HCT116 (cell line): Measurements from ENCODE around the gene R3HDM1. TPM values are rescaled to one million over a fixed set of nuclear protein-coding genes. Genes with fewer than 3 reads are reported as not detected.

Experiments
- ATAC-seq: fragments of 200-7000 bp; cut with Tn5 transposase; 2 replicates; pipeline ENCODE4 v1.9.1; 2020; ENCODE audit warnings: mild to moderate bottlenecking, moderate library complexity
- BruUV-seq: library from RNA; stranded (reverse); fragments of 400-500 nt; replicated peaks from 2 replicates; lab custom pipeline; 2021; lab: Mats Ljungman, UMichigan
- CTCF ChIA-PET: fragments of 300-600 bp; sonication (Branson Sonifier 250); formaldehyde crosslinking; loops from one replicate; lab custom pipeline; 2021; ENCODE audit warnings: antibody characterized with exemption; lab: Charles Lee
- POLR2A ChIA-PET: fragments of 300-600, 350-600 bp; sonication (Branson Sonifier 250); formaldehyde crosslinking; loops from one replicate; lab custom pipeline; 2021; ENCODE audit warnings: antibody characterized with exemption; lab: Charles Lee
- RAD21 ChIA-PET, 2 experiments: fragments of 300-600 bp; sonication (Branson Sonifier 250); formaldehyde crosslinking; loops; one replicate each; lab custom pipeline; 2023; ENCODE audit warnings: low total read pairs in 2 of 2; ENCODE audit not compliant: uncharacterized antibody in 2 of 2, unreplicated experiment in 2 of 2, low non-redundant PET in 1 of 2; lab: Charles Lee
- DNase-seq: peaks from one replicate; pipeline ENCODE4 v3.0.0-alpha.2; 2010; ENCODE audit warnings: low read depth, low spot score
- H2AFZ ChIP-seq: fragments of 200-600 bp; shearing (Covaris generic), sonication (generic); 2 replicates; pipeline ENCODE4 v1.6.1; 2017; ENCODE audit warnings: low read depth, mixed run types, mixed read lengths, antibody characterized with exemption, low read length; ENCODE audit not compliant: poor library complexity, severe bottlenecking
- H3K27ac ChIP-seq: 2 replicates; pipeline ENCODE4 v1.5.1; 2012; ENCODE audit warnings: low read depth, low read length
- H3K27me3 ChIP-seq: fragments of 200-600 bp; sonication (generic); 2 replicates; pipeline ENCODE4 v1.6.1; 2016; ENCODE audit warnings: mixed run types, low read length, mixed read lengths; ENCODE audit not compliant: insufficient read depth
- H3K36me3 ChIP-seq, 2 experiments: fragments of 200-500 bp in 1 of 2; fragments of 200-600 bp in 1 of 2; sonication (Bioruptor generic) in 1 of 2; sonication (generic) in 1 of 2; 2 replicates each; pipeline versions ENCODE4 v1.5.1 to v1.6.1; 2014 to 2016; ENCODE audit warnings: low read length in 2 of 2, inconsistent platforms in 1 of 2, mixed read lengths in 1 of 2, mixed run types in 1 of 2; ENCODE audit not compliant: insufficient read depth in 2 of 2, control insufficient read depth in 1 of 2
- H3K4me1 ChIP-seq, 2 experiments: fragments of 200-600 bp in 1 of 2; sonication (generic) in 1 of 2; 2 replicates each; pipeline versions ENCODE4 v1.5.1 to v1.6.1; 2012 to 2017; ENCODE audit warnings: low read length in 2 of 2, inconsistent platforms in 1 of 2, mild to moderate bottlenecking in 1 of 2, mixed read lengths in 1 of 2, mixed run types in 1 of 2, moderate library complexity in 1 of 2; ENCODE audit not compliant: insufficient read depth in 2 of 2, control insufficient read depth in 1 of 2
- H3K4me2 ChIP-seq: fragments of 200-600 bp; sonication (generic); 2 replicates; pipeline ENCODE4 v1.6.1; 2017; ENCODE audit warnings: mixed run types, low read length, mixed read lengths
- H3K4me3 ChIP-seq, 2 experiments: fragments of 200-600 bp in 1 of 2; sonication (generic) in 1 of 2; replicated peaks in 1 of 2; 2 replicates each; pipeline ENCODE4 v1.5.1; 2011 to 2016; ENCODE audit warnings: low read length in 2 of 2, control low read depth in 1 of 2, low read depth in 1 of 2, mild to moderate bottlenecking in 1 of 2, mixed read lengths in 1 of 2, mixed run types in 1 of 2
- H3K79me2 ChIP-seq: fragments of 200-600 bp; sonication (generic); 2 replicates; pipeline ENCODE4 v1.6.1; 2017; ENCODE audit warnings: mild to moderate bottlenecking, mixed run types, low read length, moderate library complexity, mixed read lengths; ENCODE audit not compliant: insufficient read depth
- H3K9ac ChIP-seq: fragments of 200-600 bp; sonication (generic); 2 replicates; pipeline ENCODE4 v1.6.1; 2016; ENCODE audit warnings: low read length, mixed read lengths
- H3K9me2 ChIP-seq: fragments of 200-600 bp; sonication (generic), shearing (Covaris generic); 2 replicates; pipeline ENCODE4 v1.6.1; 2017; ENCODE audit warnings: mixed run types, mild to moderate bottlenecking, moderate library complexity; ENCODE audit not compliant: insufficient read depth
- H3K9me3 ChIP-seq, 2 experiments: fragments of 200-500 bp in 1 of 2; fragments of 200-600 bp in 1 of 2; sonication (Bioruptor generic) in 1 of 2; sonication (generic) in 1 of 2; 2 replicates each; pipeline ENCODE4 v1.6.1; 2014 to 2017; ENCODE audit warnings: low read length in 2 of 2, mixed read lengths in 2 of 2, inconsistent platforms in 1 of 2, low read depth in 1 of 2, mild to moderate bottlenecking in 1 of 2, mixed run types in 1 of 2, moderate library complexity in 1 of 2; ENCODE audit not compliant: control insufficient read depth in 1 of 2, insufficient read depth in 1 of 2
- H4K20me1 ChIP-seq: fragments of 200-600 bp; sonication (generic), shearing (Covaris generic); 2 replicates; pipeline ENCODE4 v1.6.1; 2017; ENCODE audit warnings: mixed run types, mild to moderate bottlenecking, moderate library complexity; ENCODE audit not compliant: insufficient read depth
- ATF3 ChIP-seq: IDR thresholded peaks from 2 replicates; pipeline ENCODE4 v1.6.1; 2012
- CEBPB ChIP-seq: IDR thresholded peaks from 2 replicates; pipeline ENCODE4 v1.6.1; 2012; ENCODE audit warnings: low read depth
- EGR1 ChIP-seq: IDR thresholded peaks from 2 replicates; pipeline ENCODE4 v1.6.1; 2012; ENCODE audit warnings: low read depth
- ELF1 ChIP-seq: IDR thresholded peaks from 2 replicates; pipeline ENCODE4 v1.6.1; 2012; ENCODE audit warnings: low read depth, borderline replicate concordance
- JUND ChIP-seq: IDR thresholded peaks from 2 replicates; pipeline ENCODE4 v1.6.1; 2012
- MAX ChIP-seq: IDR thresholded peaks from 2 replicates; pipeline ENCODE4 v1.6.1; 2012
- POLR2AphosphoS5 ChIP-seq: IDR thresholded peaks from 2 replicates; pipeline ENCODE4 v1.6.1; 2011; ENCODE audit warnings: mild to moderate bottlenecking, low read depth, low read length, moderate library complexity
- REST ChIP-seq: IDR thresholded peaks from 2 replicates; pipeline ENCODE4 v1.6.1; 2012; ENCODE audit warnings: low read depth
- SIN3A ChIP-seq: IDR thresholded peaks from 2 replicates; pipeline ENCODE4 v1.6.1; 2012; ENCODE audit warnings: low read depth
- SP1 ChIP-seq: IDR thresholded peaks from 2 replicates; pipeline ENCODE4 v1.6.1; 2012; ENCODE audit warnings: low read depth
- SRF ChIP-seq: IDR thresholded peaks from 2 replicates; pipeline ENCODE4 v1.6.1; 2012; ENCODE audit warnings: low read depth
- TCF7L2 ChIP-seq: IDR thresholded peaks from 2 replicates; pipeline ENCODE4 v1.7.0; 2011; ENCODE audit warnings: borderline replicate concordance, inconsistent platforms; ENCODE audit not compliant: insufficient read depth, insufficient read length; ENCODE audit errors: extremely low read depth
- YY1 ChIP-seq: IDR thresholded peaks from 2 replicates; pipeline ENCODE4 v1.6.1; 2011; ENCODE audit warnings: low read length, low read depth, moderate library complexity, mild to moderate bottlenecking; ENCODE audit not compliant: insufficient replicate concordance; ENCODE audit errors: extremely low read depth
- intact Hi-C: fragments of 100-400 bp; cut with micrococcal nuclease; formaldehyde crosslinking; loops from 2 replicates; pipeline ENCODE4 v1.10.0; 2022
- total RNA-seq: library from RNA; stranded (reverse); gene quantifications from one replicate; pipeline ENCODE4 v1.2.1, GENCODE V29; 2021; ENCODE audit not compliant: unreplicated experiment

R3HDM1 gene
- total RNA-seq, 1 experiment from 2014 or later: 43.1 TPM

GRCh38 chr2:135679125-135679524, 147.8 kb downstream of the R3HDM1 start:
- BruUV-seq: no TSS peak
- H3K9ac ChIP-seq: no peak overlapping the region
- DNase-seq: no peak
- no peaks in the 10 kb centered on the region for H3K9me3 ChIP-seq
- no peak overlapping the region for H3K4me2 ChIP-seq
- ChIA-PET RAD21 (no interaction called here), POLR2A (interaction anchor here (0.7 kb wide), 1 partner anchor 148 kb away, joined by 3 read pairs; the partner anchor contains the start of gene ZRANB3), CTCF (no interaction called here)
- peaks cover 3 to 12% of the 10 kb centered on the region in 2 experiments; a peak in 3 of 4 replicates for H3K36me3 ChIP-seq
- H3K4me1 ChIP-seq: no peaks in the 10 kb centered on the region
- no peak overlapping the region for H2AFZ ChIP-seq
- no peak for ATAC-seq
- no peaks in the 10 kb centered on the region for H3K9me2 ChIP-seq
- H3K27ac ChIP-seq: no peak overlapping the region
- H3K27me3 ChIP-seq: no peaks in the 10 kb centered on the region
- no peaks in the 10 kb centered on the region for H4K20me1 ChIP-seq
- H3K4me3 ChIP-seq: no peak overlapping the region
- intact Hi-C loops: no loop called here
- TF ChIP-seq JUND: no peak
- no peak for TF ChIP-seq ATF3
- no peak for TF ChIP-seq POLR2AphosphoS5
- no peaks in the 10 kb centered on the region for H3K79me2 ChIP-seq

- intact Hi-C loops: no loop called here
- ATAC-seq (no peak), DNase-seq (no peak)
- no peaks in the 10 kb centered on the region for H3K9me3 ChIP-seq
- no peak overlapping the region for H3K9ac ChIP-seq
- no peak overlapping the region for H3K4me2 ChIP-seq
- H3K79me2 ChIP-seq: no peaks in the 10 kb centered on the region
- BruUV-seq: no TSS peak
- H2AFZ ChIP-seq: no peak overlapping the region
- RAD21 ChIA-PET: no interaction called here
- TF ChIP-seq SP1 (no peak), SIN3A (no peak), POLR2AphosphoS5 (no peak), REST (no peak), EGR1 (no peak), YY1 (no peak), TCF7L2 (no peak), JUND (no peak), ELF1 (no peak), MAX (no peak), SRF (no peak), CEBPB (no peak), ATF3 (no peak)
- H3K4me1 ChIP-seq: no peaks in the 10 kb centered on the region
- POLR2A ChIA-PET: no interaction called here
- peaks cover 0 to 7% of the 10 kb centered on the region in 2 experiments; a peak in 2 of 4 replicates for H3K36me3 ChIP-seq
- no peak overlapping the region for H3K4me3 ChIP-seq
- CTCF ChIA-PET: no interaction called here
- H3K27ac ChIP-seq: no peak overlapping the region
- no peaks in the 10 kb centered on the region for H3K9me2 ChIP-seq
- H3K27me3 ChIP-seq: no peaks in the 10 kb centered on the region
- no peaks in the 10 kb centered on the region for H4K20me1 ChIP-seq
Observed at GRCh38 chr2:135685361-135685760, 154.1 kb downstream of the R3HDM1 start.
